HL-60 (cell line): Measurements from ENCODE around the gene CCSER1.

Experiments used
- DNase-seq, 2 experiments: peaks; one replicate each; pipeline ENCODE4 v3.0.0-alpha.2; 2010 to 2020; ENCODE audit warnings: low read depth in 1 of 2, low spot score in 1 of 2
- H3K27ac ChIP-seq: fragments of 250-450 bp; sonication (Bioruptor Pico); replicated peaks from 2 replicates; pipeline ENCODE4 v1.5.1; 2020; ENCODE audit warnings: mild to moderate bottlenecking, moderate library complexity
- H3K27me3 ChIP-seq: fragments of 250-450 bp; sonication (Bioruptor Pico); 2 replicates; pipeline ENCODE4 v1.5.1; 2021; ENCODE audit warnings: mild to moderate bottlenecking, moderate library complexity; ENCODE audit not compliant: insufficient read depth, poor library complexity, severe bottlenecking
- H3K4me3 ChIP-seq: replicated peaks from 2 replicates; pipeline ENCODE4 v1.5.1; 2011; ENCODE audit warnings: mild to moderate bottlenecking, control low read depth, low read length; ENCODE audit not compliant: insufficient read depth
- CTCF ChIP-seq: IDR thresholded peaks from one replicate; pipeline ENCODE4 v1.5.1; 2011; ENCODE audit warnings: low read length, control low read depth, inconsistent platforms; ENCODE audit not compliant: insufficient read depth
- GABPA ChIP-seq: IDR thresholded peaks from 2 replicates; pipeline ENCODE4 v1.6.1; 2012; ENCODE audit warnings: low read depth
- POLR2AphosphoS5 ChIP-seq: IDR thresholded peaks from 2 replicates; pipeline ENCODE4 v1.6.1; 2012; ENCODE audit warnings: low read depth
- REST ChIP-seq: IDR thresholded peaks from 2 replicates; pipeline ENCODE4 v1.6.1; 2012; ENCODE audit warnings: low read depth; ENCODE audit not compliant: insufficient replicate concordance
- SPI1 ChIP-seq: IDR thresholded peaks from 2 replicates; pipeline ENCODE4 v1.6.1; 2012; ENCODE audit warnings: low read depth, mild to moderate bottlenecking, borderline replicate concordance

Gene CCSER1

GRCh38 chr4:90419124-90419711 is 292.0 kb downstream of the CCSER1 start:
- no peak overlapping the region for H3K4me3 ChIP-seq
- H3K27ac ChIP-seq: no peak overlapping the region
- no peak for DNase-seq
- no peaks in the 10 kb centered on the region for H3K27me3 ChIP-seq
- TF ChIP-seq CTCF: no peak
- no peak for TF ChIP-seq POLR2AphosphoS5
- TF ChIP-seq SPI1: no peak
- no peak for TF ChIP-seq GABPA
- TF ChIP-seq REST: no peak

GRCh38 chr4:90421161-90421560 is 294.0 kb downstream of the CCSER1 start:
- Histone ChIP-seq H3K27me3 (no peaks in the 10 kb centered on the region), H3K4me3 (no peak overlapping the region), H3K27ac (no peak overlapping the region)
- DNase-seq: no peak
- TF ChIP-seq POLR2AphosphoS5 (no peak), REST (no peak), SPI1 (no peak), GABPA (no peak), CTCF (no peak)

- H3K27ac ChIP-seq: no peak overlapping the region
- H3K27me3 ChIP-seq: no peaks in the 10 kb centered on the region
- no peak for DNase-seq
- no peak overlapping the region for H3K4me3 ChIP-seq
- no peak for TF ChIP-seq REST
- TF ChIP-seq POLR2AphosphoS5: no peak
- no peak for TF ChIP-seq SPI1
Measured at GRCh38 chr4:90425893-90426292, 298.7 kb downstream of the CCSER1 start.

- no peak for DNase-seq
- Histone ChIP-seq H3K4me3 (no peak overlapping the region), H3K27ac (no peak overlapping the region), H3K27me3 (no peaks in the 10 kb centered on the region)
- TF ChIP-seq GABPA: no peak
- no peak for TF ChIP-seq POLR2AphosphoS5
- TF ChIP-seq REST: no peak
- no peak for TF ChIP-seq CTCF
Measured at GRCh38 chr4:90438522-90438921, 311.3 kb downstream of the CCSER1 start.
